Smooth muscle cell (in vitro differentiated cells): ENCODE results near the gene BBS5. TPM values are rescaled to one million over a fixed set of nuclear protein-coding genes. Genes with fewer than 3 reads are reported as not detected.

Experiments used
- DNase-seq: peaks from one replicate; lab custom pipeline; 2025; ENCODE audit not compliant: unreplicated experiment; lab: John Stamatoyannopoulos, UW
- H2AFZ ChIP-seq: fragments of 200-600 bp; sonication (generic); 2 replicates; pipeline ENCODE4 v1.6.0; 2016; ENCODE audit warnings: antibody characterized with exemption, low read depth, mild to moderate bottlenecking
- H3F3A ChIP-seq: fragments of 200-600 bp; sonication (generic); 2 replicates; pipeline ENCODE4 v1.6.0; 2017; ENCODE audit warnings: antibody characterized with exemption, low read depth
- H3K27ac ChIP-seq: fragments of 200-600 bp; sonication (generic); 2 replicates; pipeline ENCODE4 v1.5.1; 2016; ENCODE audit warnings: low read depth, mild to moderate bottlenecking
- H3K27me3 ChIP-seq: fragments of 200-600 bp; sonication (generic); 2 replicates; pipeline ENCODE4 v1.6.1; 2016; ENCODE audit warnings: low read depth, mild to moderate bottlenecking
- H3K36me3 ChIP-seq: fragments of 200-600 bp; sonication (generic); 2 replicates; pipeline ENCODE4 v1.5.1; 2016; ENCODE audit warnings: low read depth
- H3K4me1 ChIP-seq: fragments of 200-600 bp; sonication (generic); 2 replicates; pipeline ENCODE4 v1.5.1; 2016; ENCODE audit warnings: low read depth
- H3K4me2 ChIP-seq: fragments of 200-600 bp; sonication (generic); 2 replicates; pipeline ENCODE4 v1.6.0; 2016; ENCODE audit warnings: mild to moderate bottlenecking
- H3K4me3 ChIP-seq: fragments of 200-600 bp; sonication (generic); 2 replicates; pipeline ENCODE4 v1.5.1; 2016; ENCODE audit warnings: mild to moderate bottlenecking
- H3K79me2 ChIP-seq: fragments of 200-600 bp; sonication (generic); 2 replicates; pipeline ENCODE4 v1.6.0; 2016; ENCODE audit warnings: low read depth, mild to moderate bottlenecking
- H3K9ac ChIP-seq: fragments of 200-600 bp; sonication (generic); 2 replicates; pipeline ENCODE4 v1.6.0; 2016; ENCODE audit warnings: low read depth
- H3K9me3 ChIP-seq: fragments of 200-600 bp; sonication (generic); replicated peaks from 2 replicates; pipeline ENCODE4 v1.5.1; 2016; ENCODE audit warnings: low read depth
- H4K20me1 ChIP-seq: fragments of 200-600 bp; sonication (generic); 2 replicates; pipeline ENCODE4 v1.6.0; 2016; ENCODE audit warnings: low read depth
- WGBS: methylation state at CpG from one replicate; pipeline ENCODE4 v1.1.7; 2016; ENCODE audit warnings: low lambda C conversion rate; 5-methylcytosine and 5-hydroxymethylcytosine counted together
- polyA plus RNA-seq: library from polyadenylated mRNA; unstranded; fragments of >200 nt; fragmentation: Nextera tagmentation; extraction: Ambion mirVana; gene quantifications from 2 replicates; pipeline ENCODE4 v1.2.1, GENCODE V29; 2016
- total RNA-seq: library from RNA; depleted of rRNA; stranded (reverse); fragments of >200 nt; gene quantifications from 2 replicates; pipeline ENCODE4 v1.2.3, GENCODE V29; 2014
- TF ChIP-seq, protein P1 (sequence below): fragments of 200-600 bp; sonication (generic); IDR thresholded peaks from 2 replicates; pipeline ENCODE4 v1.5.1; 2017; ENCODE audit warnings: borderline replicate concordance, mild to moderate bottlenecking, antibody characterized with exemption; ENCODE audit not compliant: insufficient read depth, poor library complexity, severe bottlenecking

BBS5 gene
- total and polyA plus RNA-seq, 2 experiments from 2014 or later: 4.3 to 5.4 TPM

- H3K9ac ChIP-seq: peak overlapping the region; percentile 13
- no peaks in the 10 kb centered on the region for H3K36me3 ChIP-seq
- H3F3A ChIP-seq: peaks cover 9% of the 10 kb centered on the region
- no peaks in the 10 kb centered on the region for H3K27me3 ChIP-seq
- H2AFZ ChIP-seq: no peak overlapping the region
- no peaks in the 10 kb centered on the region for H4K20me1 ChIP-seq
- no peak overlapping the region for H3K4me3 ChIP-seq
- H3K27ac ChIP-seq: peak overlapping the region; percentile 71
- peaks cover 22% of the 10 kb centered on the region for H3K4me1 ChIP-seq
- H3K9me3 ChIP-seq: no peaks in the 10 kb centered on the region
- DNase-seq: no peak
- H3K4me2 ChIP-seq: peak overlapping the region; percentile 2
- TF ChIP-seq, protein P1, sequence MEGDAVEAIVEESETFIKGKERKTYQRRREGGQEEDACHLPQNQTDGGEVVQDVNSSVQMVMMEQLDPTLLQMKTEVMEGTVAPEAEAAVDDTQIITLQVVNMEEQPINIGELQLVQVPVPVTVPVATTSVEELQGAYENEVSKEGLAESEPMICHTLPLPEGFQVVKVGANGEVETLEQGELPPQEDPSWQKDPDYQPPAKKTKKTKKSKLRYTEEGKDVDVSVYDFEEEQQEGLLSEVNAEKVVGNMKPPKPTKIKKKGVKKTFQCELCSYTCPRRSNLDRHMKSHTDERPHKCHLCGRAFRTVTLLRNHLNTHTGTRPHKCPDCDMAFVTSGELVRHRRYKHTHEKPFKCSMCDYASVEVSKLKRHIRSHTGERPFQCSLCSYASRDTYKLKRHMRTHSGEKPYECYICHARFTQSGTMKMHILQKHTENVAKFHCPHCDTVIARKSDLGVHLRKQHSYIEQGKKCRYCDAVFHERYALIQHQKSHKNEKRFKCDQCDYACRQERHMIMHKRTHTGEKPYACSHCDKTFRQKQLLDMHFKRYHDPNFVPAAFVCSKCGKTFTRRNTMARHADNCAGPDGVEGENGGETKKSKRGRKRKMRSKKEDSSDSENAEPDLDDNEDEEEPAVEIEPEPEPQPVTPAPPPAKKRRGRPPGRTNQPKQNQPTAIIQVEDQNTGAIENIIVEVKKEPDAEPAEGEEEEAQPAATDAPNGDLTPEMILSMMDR: no peak
- H3K79me2 ChIP-seq: no peaks in the 10 kb centered on the region
Measured at GRCh38 chr2:169507698-169508097, 28.4 kb downstream of the BBS5 start.

- no peak within 1 kb of the TSS for H3K4me3 ChIP-seq
- H3K27me3 ChIP-seq: no peaks in the 10 kb centered on the region
- H3F3A ChIP-seq: peaks cover 9% of the 10 kb centered on the region
- no peaks in the 10 kb centered on the region for H3K36me3 ChIP-seq
- WGBS: 79% methylated on average over 4 of the region's 4 CpGs
- no peaks in the 10 kb centered on the region for H3K79me2 ChIP-seq
- no peaks in the 10 kb centered on the region for H4K20me1 ChIP-seq
- H3K4me2 ChIP-seq: peak within 1 kb of the TSS; percentile 56
- no peak within 1 kb of the TSS for H3K9ac ChIP-seq
- peak within 1 kb of the TSS; percentile 52 for H3K27ac ChIP-seq
- peaks cover 22% of the 10 kb centered on the region for H3K4me1 ChIP-seq
- no peak for DNase-seq
- no peaks in the 10 kb centered on the region for H3K9me3 ChIP-seq
- no peak within 1 kb of the TSS for H2AFZ ChIP-seq
- TF ChIP-seq, protein P1: no peak
Measured at GRCh38 chr2:169509298-169509885, 30.1 kb downstream of the BBS5 start, which contains the start of gene KLHL41. Gene KLHL41, plus strand, starts transcription at chr2:169509702. Its CDS starts 77 bp downstream, at chr2:169509779.

- peaks cover 22% of the 10 kb centered on the region for H3K4me1 ChIP-seq
- H2AFZ ChIP-seq: no peak overlapping the region
- DNase-seq: no peak
- no peaks in the 10 kb centered on the region for H3K27me3 ChIP-seq
- H3K4me3 ChIP-seq: no peak overlapping the region
- no peaks in the 10 kb centered on the region for H4K20me1 ChIP-seq
- peak overlapping the region; percentile 52 for H3K27ac ChIP-seq
- TF ChIP-seq, protein P1: no peak
- no peaks in the 10 kb centered on the region for H3K36me3 ChIP-seq
- H3F3A ChIP-seq: peaks cover 9% of the 10 kb centered on the region
- H3K9ac ChIP-seq: no peak overlapping the region
- no peaks in the 10 kb centered on the region for H3K79me2 ChIP-seq
- H3K4me2 ChIP-seq: peak overlapping the region; percentile 56
- 40% methylated on average over 8 of the region's 8 CpGs for WGBS
- H3K9me3 ChIP-seq: no peaks in the 10 kb centered on the region
Measured at GRCh38 chr2:169509955-169510354, 30.7 kb downstream of the BBS5 start.

GRCh38 chr2:169510496-169510895 lies 31.2 kb downstream of the BBS5 start:
- 87% methylated on average over 4 of the region's 4 CpGs for WGBS
- H3K9ac ChIP-seq: no peak overlapping the region
- H3F3A ChIP-seq: peaks cover 9% of the 10 kb centered on the region
- no peaks in the 10 kb centered on the region for H4K20me1 ChIP-seq
- no peaks in the 10 kb centered on the region for H3K36me3 ChIP-seq
- no peaks in the 10 kb centered on the region for H3K27me3 ChIP-seq
- peaks cover 22% of the 10 kb centered on the region for H3K4me1 ChIP-seq
- peak overlapping the region; percentile 52 for H3K27ac ChIP-seq
- no peaks in the 10 kb centered on the region for H3K9me3 ChIP-seq
- no peak for DNase-seq
- H3K79me2 ChIP-seq: no peaks in the 10 kb centered on the region
- H2AFZ ChIP-seq: no peak overlapping the region
- H3K4me2 ChIP-seq: peak overlapping the region; percentile 56
- H3K4me3 ChIP-seq: no peak overlapping the region
- TF ChIP-seq, protein P1: no peak
